HEK293 (cell line): Measurements from ENCODE around the gene ANKRD33B.

Source experiments
- ATF2 ChIP-seq: fragments of 450-650 bp; formaldehyde crosslinking; IDR thresholded peaks from 2 replicates; pipeline ENCODE4 v1.5.1; 2016; ENCODE audit warnings: missing biosample characterization, missing genetic modification characterization, low read depth
- BCL11B ChIP-seq: fragments of 450-650 bp; formaldehyde crosslinking; IDR thresholded peaks from 2 replicates; pipeline ENCODE4 v1.5.1; 2016; ENCODE audit warnings: low read depth, missing biosample characterization, missing genetic modification characterization
- GFI1B ChIP-seq: fragments of 450-650 bp; formaldehyde crosslinking; IDR thresholded peaks from 2 replicates; pipeline ENCODE4 v1.5.1; 2016; ENCODE audit warnings: missing biosample characterization, missing genetic modification characterization
- GLIS2 ChIP-seq: fragments of 450-650 bp; formaldehyde crosslinking; IDR thresholded peaks from 2 replicates; pipeline ENCODE4 v1.5.1; 2016; ENCODE audit warnings: missing biosample characterization, missing genetic modification characterization
- IKZF3 ChIP-seq: fragments of 450-650 bp; IDR thresholded peaks from 2 replicates; pipeline ENCODE4 v1.5.0; 2018; ENCODE audit warnings: missing biosample characterization, mild to moderate bottlenecking, missing genetic modification characterization, moderate library complexity
- KLF10 ChIP-seq: fragments of 450-650 bp; IDR thresholded peaks from 2 replicates; pipeline ENCODE4 v1.5.1; 2018; ENCODE audit warnings: missing biosample characterization, mild to moderate bottlenecking, missing genetic modification characterization
- KLF8 ChIP-seq: fragments of 450-650 bp; formaldehyde crosslinking; IDR thresholded peaks from 2 replicates; pipeline ENCODE4 v1.5.1; 2016; ENCODE audit warnings: missing biosample characterization, missing genetic modification characterization
- PRDM1 ChIP-seq: fragments of 450-650 bp; formaldehyde crosslinking; IDR thresholded peaks from 2 replicates; pipeline ENCODE4; 2016; ENCODE audit warnings: missing biosample characterization, missing genetic modification characterization
- SP2 ChIP-seq: fragments of 450-650 bp; formaldehyde crosslinking; IDR thresholded peaks from 2 replicates; pipeline ENCODE4 v1.5.1; 2016; ENCODE audit warnings: missing biosample characterization, missing genetic modification characterization
- WT1 ChIP-seq: fragments of 450-650 bp; formaldehyde crosslinking; IDR thresholded peaks from 2 replicates; pipeline ENCODE4 v1.5.1; 2016; ENCODE audit warnings: missing biosample characterization, missing genetic modification characterization
- ZBTB17 ChIP-seq: fragments of 450-650 bp; formaldehyde crosslinking; IDR thresholded peaks from 2 replicates; pipeline ENCODE4 v1.5.1; 2016; ENCODE audit warnings: missing biosample characterization, missing genetic modification characterization
- ZNF175 ChIP-seq: fragments of 450-650 bp; formaldehyde crosslinking; IDR thresholded peaks from 2 replicates; pipeline ENCODE4 v1.5.1; 2016; ENCODE audit warnings: missing biosample characterization, missing genetic modification characterization
- ZNF19 ChIP-seq: fragments of 450-650 bp; formaldehyde crosslinking; IDR thresholded peaks from 2 replicates; pipeline ENCODE4; 2016; ENCODE audit warnings: missing biosample characterization, missing genetic modification characterization, low read depth
- ZNF211 ChIP-seq: fragments of 450-650 bp; formaldehyde crosslinking; IDR thresholded peaks from 2 replicates; pipeline ENCODE4 v1.5.1; 2016; ENCODE audit warnings: low read depth, missing biosample characterization, missing genetic modification characterization
- ZNF239 ChIP-seq: fragments of 450-650 bp; formaldehyde crosslinking; IDR thresholded peaks from 2 replicates; pipeline ENCODE4 v1.5.1; 2016; ENCODE audit warnings: missing biosample characterization, missing genetic modification characterization
- ZNF324 ChIP-seq: fragments of 450-650 bp; formaldehyde crosslinking; IDR thresholded peaks from 2 replicates; pipeline ENCODE4 v1.5.1; 2016; ENCODE audit warnings: missing biosample characterization, missing genetic modification characterization
- ZNF354C ChIP-seq: fragments of 450-650 bp; formaldehyde crosslinking; IDR thresholded peaks from 2 replicates; pipeline ENCODE4 v1.5.1; 2016; ENCODE audit warnings: missing biosample characterization, missing genetic modification characterization, low read depth, borderline replicate concordance
- ZNF37A ChIP-seq: fragments of 450-650 bp; IDR thresholded peaks from 2 replicates; pipeline ENCODE4 v1.5.1; 2018; ENCODE audit warnings: missing biosample characterization, missing genetic modification characterization
- ZNF394 ChIP-seq: fragments of 450-650 bp; formaldehyde crosslinking; IDR thresholded peaks from 2 replicates; pipeline ENCODE4 v1.5.1; 2016; ENCODE audit warnings: missing biosample characterization, missing genetic modification characterization, mild to moderate bottlenecking, moderate library complexity, borderline replicate concordance
- ZNF416 ChIP-seq: fragments of 450-650 bp; formaldehyde crosslinking; IDR thresholded peaks from 2 replicates; pipeline ENCODE4 v1.5.1; 2016; ENCODE audit warnings: missing biosample characterization, missing genetic modification characterization
- ZNF423 ChIP-seq: fragments of 450-650 bp; formaldehyde crosslinking; IDR thresholded peaks from 2 replicates; pipeline ENCODE4 v1.5.1; 2016; ENCODE audit warnings: missing biosample characterization, missing genetic modification characterization
- ZNF426 ChIP-seq: fragments of 450-650 bp; formaldehyde crosslinking; IDR thresholded peaks from 2 replicates; pipeline ENCODE4 v1.5.1; 2017; ENCODE audit warnings: missing biosample characterization, missing genetic modification characterization, mild to moderate bottlenecking, inconsistent platforms, moderate library complexity
- ZNF449 ChIP-seq: fragments of 450-650 bp; formaldehyde crosslinking; IDR thresholded peaks from 2 replicates; pipeline ENCODE4 v1.5.1; 2017; ENCODE audit warnings: missing biosample characterization, mild to moderate bottlenecking, missing genetic modification characterization, moderate library complexity
- ZNF473 ChIP-seq: fragments of 450-650 bp; formaldehyde crosslinking; IDR thresholded peaks from 2 replicates; pipeline ENCODE4 v1.5.1; 2017; ENCODE audit warnings: missing biosample characterization, missing genetic modification characterization
- ZNF596 ChIP-seq: fragments of 450-650 bp; IDR thresholded peaks from 2 replicates; pipeline ENCODE4 v1.5.0; 2018; ENCODE audit warnings: missing biosample characterization, mild to moderate bottlenecking, missing genetic modification characterization, moderate library complexity
- ZNF610 ChIP-seq: fragments of 450-650 bp; formaldehyde crosslinking; IDR thresholded peaks from 2 replicates; pipeline ENCODE4 v1.5.1; 2016; ENCODE audit warnings: missing biosample characterization, missing genetic modification characterization, borderline replicate concordance
- ZNF626 ChIP-seq: fragments of 450-650 bp; sonication (Bioruptor Pico); formaldehyde crosslinking; IDR thresholded peaks from 2 replicates; pipeline ENCODE4 v1.5.1; 2018; ENCODE audit warnings: missing biosample characterization, missing genetic modification characterization, inconsistent platforms
- ZNF639 ChIP-seq: fragments of 450-650 bp; formaldehyde crosslinking; IDR thresholded peaks from 2 replicates; pipeline ENCODE4 v1.5.1; 2016; ENCODE audit warnings: missing biosample characterization, missing genetic modification characterization
- ZNF664 ChIP-seq: fragments of 450-650 bp; formaldehyde crosslinking; IDR thresholded peaks from 2 replicates; pipeline ENCODE4 v1.5.1; 2016; ENCODE audit warnings: missing biosample characterization, missing genetic modification characterization
- ZNF677 ChIP-seq: fragments of 450-650 bp; IDR thresholded peaks from 2 replicates; pipeline ENCODE4 v1.5.0; 2018; ENCODE audit warnings: missing biosample characterization, mild to moderate bottlenecking, missing genetic modification characterization, moderate library complexity
- ZNF768 ChIP-seq: fragments of 450-650 bp; formaldehyde crosslinking; IDR thresholded peaks from 2 replicates; pipeline ENCODE4 v1.5.1; 2018; ENCODE audit warnings: missing biosample characterization, mild to moderate bottlenecking, missing genetic modification characterization
- ZNF830 ChIP-seq: fragments of 450-650 bp; IDR thresholded peaks from 2 replicates; pipeline ENCODE4 v1.5.0; 2018; ENCODE audit warnings: missing biosample characterization, missing genetic modification characterization, low read depth, mild to moderate bottlenecking, moderate library complexity
- ZSCAN23 ChIP-seq: fragments of 450-650 bp; formaldehyde crosslinking; IDR thresholded peaks from 2 replicates; pipeline ENCODE4 v1.5.1; 2016; ENCODE audit warnings: missing biosample characterization, missing genetic modification characterization
- ZSCAN4 ChIP-seq: fragments of 450-650 bp; formaldehyde crosslinking; IDR thresholded peaks from 2 replicates; pipeline ENCODE4 v1.5.1; 2017; ENCODE audit warnings: missing biosample characterization, missing genetic modification characterization
- ZSCAN5A ChIP-seq: fragments of 450-650 bp; formaldehyde crosslinking; IDR thresholded peaks from 2 replicates; pipeline ENCODE4 v1.5.1; 2016; ENCODE audit warnings: missing biosample characterization, missing genetic modification characterization

Gene ANKRD33B

GRCh38 chr5:10601246-10602030 is 37.6 kb downstream of the ANKRD33B start (continued):
- TF ChIP-seq ZNF211 (tag by site-specific recombination) (no peak), ZSCAN23 (tag by site-specific recombination) (peak; percentile 95), ZNF664 (tag by site-specific recombination) (peak; percentile 51; the same call in 1 of the 2 replicates), ZNF610 (peak; percentile 84), ZNF426 (tag by site-specific recombination) (no peak), ZNF416 (tag by site-specific recombination) (no peak), ZSCAN5A (tag by site-specific recombination) (peak; percentile 80), ZNF394 (tag by site-specific recombination) (peak; percentile 77; the same call in 1 of the 2 replicates), ZNF423 (tag by site-specific recombination) (peak; percentile 65), IKZF3 (tag by site-specific recombination) (peak; percentile 100), GLIS2 (tag by site-specific recombination) (peak; percentile 96), GFI1B (tag by site-specific recombination) (peak; percentile 87), KLF8 (peak; percentile 93), SP2 (peak; percentile 82), ZNF768 (tag by site-specific recombination) (no peak; the same call in 1 of the 2 replicates), ZNF324 (tag by site-specific recombination) (peak; percentile 98), ZNF677 (tag by site-specific recombination) (peak; percentile 94), BCL11B (tag by site-specific recombination) (peak; percentile 95), PRDM1 (tag by site-specific recombination) (0 out of 2 replicates have a peak, but pooled peaks have one; percentile 20), ZSCAN4 (tag by site-specific recombination) (peak; percentile 59; the same call in 1 of the 2 replicates), ZNF626 (peak; percentile 95), KLF10 (tag by site-specific recombination) (peak; percentile 98), ZNF175 (no peak), ZNF449 (tag by site-specific recombination) (peak; percentile 67), ZBTB17 (tag by site-specific recombination) (peak; percentile 99), ZNF596 (peak; percentile 65; the same call in 1 of the 2 replicates), ZNF354C (no peak), ZNF473 (peak; percentile 97), ZNF639 (tag by site-specific recombination) (peak; percentile 93), ZNF19 (tag by site-specific recombination) (peak; percentile 31; the same call in 1 of the 2 replicates), WT1 (peak; percentile 97), ZNF830 (peak; percentile 97), ZNF37A (tag by site-specific recombination) (peak; percentile 96), ZNF239 (tag by site-specific recombination) (no peak), ATF2 (tag by site-specific recombination) (peak; percentile 97)
